ENCODE data around the gene RBM24. TPM values are rescaled to one million over a fixed set of nuclear protein-coding genes. Genes with fewer than 3 reads are reported as not detected.
"Not testable (repeated sequence)": the region's sequence is repeated elsewhere in the genome, so short reads cannot be mapped to it uniquely, and the experiment has no call there.

The RBM24 gene
- total and polyA plus RNA-seq, 7 experiments from 2014 or later = not detected

- H3K9me3 ChIP-seq (ENCODE audit: control insufficient read depth in 2 of 3, low read length in 3 of 3); H3K27ac Mint-ChIP-seq; H3K4me3 Mint-ChIP-seq; H3K27ac ChIP-seq (ENCODE audit: low read depth, low read length); DNase-seq; H3K4me3 ChIP-seq (ENCODE audit: low read length); H3K36me3 Mint-ChIP-seq; ATAC-seq; H3K36me3 ChIP-seq (ENCODE audit: control insufficient read depth in 2 of 3, insufficient read depth in 3 of 3, low read length in 3 of 3); POLR2A ChIA-PET; H3K4me1 Mint-ChIP-seq; H3K27me3 ChIP-seq (ENCODE audit: control insufficient read depth in 2 of 2, insufficient read depth in 2 of 2, low read length in 2 of 2); H3K4me1 ChIP-seq (ENCODE audit: control insufficient read depth in 2 of 2, insufficient read depth in 2 of 2, low read length in 2 of 2); intact Hi-C loops (cut with micrococcal nuclease); CTCF ChIA-PET: not testable (repeated sequence)
- H3K9me3 Mint-ChIP-seq = peaks cover 0 to 10% (median 0%) of the 10 kb centered on the region in 11 donors
- H3K27me3 Mint-ChIP-seq = peaks cover 0 to 20% (median 0%) of the 10 kb centered on the region in 5 donors
Observed at GRCh38 chr6:17313238-17313637, 32.1 kb downstream of the RBM24 start.

- Histone ChIP-seq H3K27ac (ENCODE audit: low read depth, low read length) (no peak overlapping the region), H3K4me1 (ENCODE audit: control insufficient read depth in 2 of 2, insufficient read depth in 2 of 2, low read length in 2 of 2) (no peaks in the 10 kb centered on the region), H3K36me3 (ENCODE audit: control insufficient read depth in 2 of 3, insufficient read depth in 3 of 3, low read length in 3 of 3) (no peaks in the 10 kb centered on the region), H3K9me3 (ENCODE audit: control insufficient read depth in 2 of 3, low read length in 3 of 3) (no peaks in the 10 kb centered on the region), H3K27me3 (ENCODE audit: control insufficient read depth in 2 of 2, insufficient read depth in 2 of 2, low read length in 2 of 2) (no peaks in the 10 kb centered on the region), H3K4me3 (ENCODE audit: low read length) (no peak overlapping the region)
- DNase-seq (no peak), ATAC-seq (no peak)
- peaks cover 0 to 20% (median 0%) of the 10 kb centered on the region in 5 donors for H3K27me3 Mint-ChIP-seq
- H3K27ac Mint-ChIP-seq = no peak overlapping the region
- peaks cover 0 to 10% (median 0%) of the 10 kb centered on the region in 11 donors for H3K9me3 Mint-ChIP-seq
- H3K4me1 Mint-ChIP-seq = no peaks in the 10 kb centered on the region
- H3K36me3 Mint-ChIP-seq = peaks cover 0 to 3% (median 0%) of the 10 kb centered on the region in 5 donors
- intact Hi-C loops (cut with micrococcal nuclease) = no loop called here
- POLR2A ChIA-PET = no interaction called here
- CTCF ChIA-PET = no interaction called here
- H3K4me3 Mint-ChIP-seq = no peak overlapping the region
Observed at GRCh38 chr6:17313971-17314370, 32.8 kb downstream of the RBM24 start.

- no peak overlapping the region for H3K4me3 ChIP-seq (ENCODE audit: low read length)
- ChIA-PET CTCF (no interaction called here), POLR2A (no interaction called here)
- peaks cover 0 to 3% (median 0%) of the 10 kb centered on the region in 5 donors for H3K36me3 Mint-ChIP-seq
- peaks cover 0 to 16% (median 0%) of the 10 kb centered on the region in 5 donors for H3K27me3 Mint-ChIP-seq
- no peaks in the 10 kb centered on the region for H3K27me3 ChIP-seq (ENCODE audit: control insufficient read depth in 2 of 2, insufficient read depth in 2 of 2, low read length in 2 of 2)
- no peaks in the 10 kb centered on the region for H3K4me1 ChIP-seq (ENCODE audit: control insufficient read depth in 2 of 2, insufficient read depth in 2 of 2, low read length in 2 of 2)
- ATAC-seq (no peak), DNase-seq (no peak)
- no peak overlapping the region for H3K27ac Mint-ChIP-seq
- no peaks in the 10 kb centered on the region for H3K4me1 Mint-ChIP-seq
- peaks cover 0 to 10% (median 0%) of the 10 kb centered on the region in 11 donors for H3K9me3 Mint-ChIP-seq
- no peaks in the 10 kb centered on the region for H3K9me3 ChIP-seq (ENCODE audit: control insufficient read depth in 2 of 3, low read length in 3 of 3)
- no peak overlapping the region for H3K4me3 Mint-ChIP-seq
- no peaks in the 10 kb centered on the region for H3K36me3 ChIP-seq (ENCODE audit: control insufficient read depth in 2 of 3, insufficient read depth in 3 of 3, low read length in 3 of 3)
- no peak overlapping the region for H3K27ac ChIP-seq (ENCODE audit: low read depth, low read length)
- intact Hi-C loops (cut with micrococcal nuclease) = no loop called here
Observed at GRCh38 chr6:17315262-17315661, 34.1 kb downstream of the RBM24 start.

DNA sequence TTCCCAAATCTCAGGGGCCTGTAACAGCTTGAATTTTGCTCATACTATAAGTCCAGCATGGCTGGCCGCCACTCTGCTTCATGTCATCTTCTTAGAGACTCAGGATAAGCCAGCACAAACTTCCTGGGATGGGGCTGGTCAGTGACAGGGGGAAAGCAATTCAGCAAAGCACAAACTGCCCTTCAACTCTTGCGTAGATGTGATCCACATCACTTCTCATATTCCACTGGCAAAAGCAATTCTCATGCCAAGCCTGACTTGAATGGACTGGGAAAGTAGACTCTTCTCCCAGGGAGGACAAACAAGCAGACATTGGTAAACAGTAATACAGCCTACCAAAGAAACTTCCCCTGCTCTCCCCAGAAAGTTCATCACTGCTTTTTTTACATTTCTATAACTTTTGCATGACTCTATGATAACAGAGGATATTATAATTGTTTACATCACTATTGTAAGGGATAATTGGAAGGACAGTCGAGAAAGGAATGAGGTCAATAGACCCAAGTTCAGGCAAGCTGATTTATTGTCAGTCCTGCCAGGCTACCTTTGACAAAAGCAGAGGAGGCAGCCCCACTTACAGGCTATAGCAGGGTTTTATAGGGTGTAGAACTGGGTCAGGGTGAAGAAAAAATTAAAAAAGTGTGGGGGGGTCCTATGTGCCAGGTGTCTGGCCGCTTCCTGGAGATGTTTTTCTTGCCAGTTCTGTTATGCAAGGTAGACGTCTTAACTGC is 37.4 kb downstream of the RBM24 start:
- no peak for DNase-seq
- CTCF ChIA-PET = interaction anchor here (0.5 kb wide), 1 partner anchor 15 kb away, joined by 5 read pairs; no protein-coding TSS in a partner anchor

DNA sequence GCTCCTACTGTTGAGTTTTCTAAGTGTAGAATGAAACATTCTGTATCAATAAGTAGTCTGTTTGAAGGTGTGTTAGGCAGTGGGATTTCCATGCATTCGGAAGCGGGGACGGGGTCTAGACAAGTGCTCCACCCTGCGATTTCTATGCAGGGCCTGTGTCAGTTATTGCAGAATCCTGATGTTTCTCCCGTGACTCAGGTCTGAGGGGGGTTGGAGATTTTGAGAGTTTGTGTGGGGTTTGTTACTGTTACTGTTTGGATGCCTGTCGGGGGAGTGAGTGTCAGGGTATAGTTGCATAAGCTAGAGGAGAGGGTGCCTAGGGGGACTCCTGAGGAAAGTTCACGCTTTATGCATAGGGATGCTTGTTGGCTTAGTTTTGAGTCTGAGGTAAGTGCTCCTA is 39.1 kb downstream of the RBM24 start:
- H3K36me3 ChIP-seq (ENCODE audit: control insufficient read depth in 2 of 3, insufficient read depth in 3 of 3, low read length in 3 of 3); H3K27me3 ChIP-seq (ENCODE audit: control insufficient read depth in 2 of 2, insufficient read depth in 2 of 2, low read length in 2 of 2); intact Hi-C loops (cut with micrococcal nuclease); H3K4me1 ChIP-seq (ENCODE audit: control insufficient read depth in 2 of 2, insufficient read depth in 2 of 2, low read length in 2 of 2); DNase-seq; H3K27ac ChIP-seq (ENCODE audit: low read depth, low read length); H3K36me3 Mint-ChIP-seq; H3K27ac Mint-ChIP-seq; POLR2A ChIA-PET; H3K9me3 ChIP-seq (ENCODE audit: control insufficient read depth in 2 of 3, low read length in 3 of 3); H3K27me3 Mint-ChIP-seq; ATAC-seq; H3K4me1 Mint-ChIP-seq; H3K9me3 Mint-ChIP-seq; CTCF ChIA-PET; H3K4me3 Mint-ChIP-seq; H3K4me3 ChIP-seq (ENCODE audit: low read length): not testable (repeated sequence)

More for the DNA sequence above, 37.4 kb downstream of the RBM24 start:
- Mint-ChIP-seq H3K27ac (no peak overlapping the region), H3K4me3 (no peak overlapping the region), H3K9me3 (peaks cover 0 to 10% (median 0%) of the 10 kb centered on the region in 11 donors), H3K4me1 (no peaks in the 10 kb centered on the region), H3K27me3 (peaks cover 0 to 8% (median 0%) of the 10 kb centered on the region in 5 donors), H3K36me3 (peaks cover 0 to 3% (median 0%) of the 10 kb centered on the region in 5 donors)
- intact Hi-C loops (cut with micrococcal nuclease) = no loop called here
- Histone ChIP-seq H3K4me3 (ENCODE audit: low read length) (no peak overlapping the region), H3K36me3 (ENCODE audit: control insufficient read depth in 2 of 3, insufficient read depth in 3 of 3, low read length in 3 of 3) (no peaks in the 10 kb centered on the region), H3K4me1 (ENCODE audit: control insufficient read depth in 2 of 2, insufficient read depth in 2 of 2, low read length in 2 of 2) (no peaks in the 10 kb centered on the region), H3K27ac (ENCODE audit: low read depth, low read length) (no peak overlapping the region), H3K27me3 (ENCODE audit: control insufficient read depth in 2 of 2, insufficient read depth in 2 of 2, low read length in 2 of 2) (no peaks in the 10 kb centered on the region), H3K9me3 (ENCODE audit: control insufficient read depth in 2 of 3, low read length in 3 of 3) (no peaks in the 10 kb centered on the region)
- no peak for ATAC-seq
- POLR2A ChIA-PET = no interaction called here

DNA sequence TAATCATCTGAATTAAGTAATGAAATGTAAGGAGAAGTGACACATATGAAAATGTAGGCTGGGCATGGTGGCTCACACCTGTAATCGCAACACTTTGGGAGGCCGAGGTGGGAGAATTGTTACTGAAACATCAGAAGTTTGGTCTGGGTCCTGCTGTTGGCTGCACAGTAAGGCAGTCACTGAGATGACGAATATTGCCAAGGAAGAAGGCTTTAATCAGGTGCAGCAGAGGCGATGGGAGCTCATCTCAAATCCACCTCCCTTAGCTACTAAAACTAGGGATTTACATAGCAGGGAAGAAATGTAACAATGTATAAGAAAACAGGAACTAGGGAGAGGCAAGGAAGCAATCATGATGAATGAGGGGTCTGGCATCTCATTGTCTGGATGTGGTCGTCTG is 50.1 kb downstream of the RBM24 start:
- no peaks in the 10 kb centered on the region for H3K36me3 ChIP-seq (ENCODE audit: control insufficient read depth in 2 of 3, insufficient read depth in 3 of 3, low read length in 3 of 3)
- H3K4me1 ChIP-seq (ENCODE audit: control insufficient read depth in 2 of 2, insufficient read depth in 2 of 2, low read length in 2 of 2) = no peaks in the 10 kb centered on the region
- POLR2A ChIA-PET = no interaction called here
- H3K9me3 ChIP-seq (ENCODE audit: control insufficient read depth in 2 of 3, low read length in 3 of 3) = no peaks in the 10 kb centered on the region
- ATAC-seq = no peak
- no peak overlapping the region for H3K27ac Mint-ChIP-seq
- peaks cover 0 to 2% (median 0%) of the 10 kb centered on the region in 7 donors for H3K4me1 Mint-ChIP-seq
- no peak for DNase-seq
- H3K27me3 Mint-ChIP-seq = peaks cover 0 to 8% (median 2%) of the 10 kb centered on the region in 5 donors
- CTCF ChIA-PET = no interaction called here
- peaks cover 0 to 16% (median 7%) of the 10 kb centered on the region in 11 donors for H3K9me3 Mint-ChIP-seq
- H3K4me3 Mint-ChIP-seq = no peak overlapping the region
- no peak overlapping the region for H3K27ac ChIP-seq (ENCODE audit: low read depth, low read length)
- H3K4me3 ChIP-seq (ENCODE audit: low read length) = no peak overlapping the region
- intact Hi-C loops (cut with micrococcal nuclease) = no loop called here
- no peaks in the 10 kb centered on the region for H3K27me3 ChIP-seq (ENCODE audit: control insufficient read depth in 2 of 2, insufficient read depth in 2 of 2, low read length in 2 of 2)
- no peaks in the 10 kb centered on the region for H3K36me3 Mint-ChIP-seq

GRCh38 chr6:17334265-17334664 is 53.1 kb downstream of the RBM24 start:
- no peaks in the 10 kb centered on the region for H3K4me1 Mint-ChIP-seq
- no peaks in the 10 kb centered on the region for H3K9me3 ChIP-seq (ENCODE audit: control insufficient read depth in 2 of 3, low read length in 3 of 3)
- H3K4me3 ChIP-seq (ENCODE audit: low read length) = no peak overlapping the region
- H3K27me3 ChIP-seq (ENCODE audit: control insufficient read depth in 2 of 2, insufficient read depth in 2 of 2, low read length in 2 of 2) = no peaks in the 10 kb centered on the region
- DNase-seq = no peak
- CTCF ChIA-PET = no interaction called here
- H3K9me3 Mint-ChIP-seq = peaks cover 0 to 22% (median 11%) of the 10 kb centered on the region in 11 donors
- peaks cover 0 to 5% (median 0%) of the 10 kb centered on the region in 5 donors for H3K36me3 Mint-ChIP-seq
- H3K4me1 ChIP-seq (ENCODE audit: control insufficient read depth in 2 of 2, insufficient read depth in 2 of 2, low read length in 2 of 2) = no peaks in the 10 kb centered on the region
- no peak overlapping the region for H3K27ac Mint-ChIP-seq
- POLR2A ChIA-PET = no interaction called here
- ATAC-seq = no peak
- H3K27ac ChIP-seq (ENCODE audit: low read depth, low read length) = no peak overlapping the region
- H3K36me3 ChIP-seq (ENCODE audit: control insufficient read depth in 2 of 3, insufficient read depth in 3 of 3, low read length in 3 of 3) = no peaks in the 10 kb centered on the region
- intact Hi-C loops (cut with micrococcal nuclease) = no loop called here
- no peak overlapping the region for H3K4me3 Mint-ChIP-seq
- peaks cover 0 to 6% (median 4%) of the 10 kb centered on the region in 5 donors for H3K27me3 Mint-ChIP-seq
